Measurements from ENCODE around the gene FEM1A.

DNA sequence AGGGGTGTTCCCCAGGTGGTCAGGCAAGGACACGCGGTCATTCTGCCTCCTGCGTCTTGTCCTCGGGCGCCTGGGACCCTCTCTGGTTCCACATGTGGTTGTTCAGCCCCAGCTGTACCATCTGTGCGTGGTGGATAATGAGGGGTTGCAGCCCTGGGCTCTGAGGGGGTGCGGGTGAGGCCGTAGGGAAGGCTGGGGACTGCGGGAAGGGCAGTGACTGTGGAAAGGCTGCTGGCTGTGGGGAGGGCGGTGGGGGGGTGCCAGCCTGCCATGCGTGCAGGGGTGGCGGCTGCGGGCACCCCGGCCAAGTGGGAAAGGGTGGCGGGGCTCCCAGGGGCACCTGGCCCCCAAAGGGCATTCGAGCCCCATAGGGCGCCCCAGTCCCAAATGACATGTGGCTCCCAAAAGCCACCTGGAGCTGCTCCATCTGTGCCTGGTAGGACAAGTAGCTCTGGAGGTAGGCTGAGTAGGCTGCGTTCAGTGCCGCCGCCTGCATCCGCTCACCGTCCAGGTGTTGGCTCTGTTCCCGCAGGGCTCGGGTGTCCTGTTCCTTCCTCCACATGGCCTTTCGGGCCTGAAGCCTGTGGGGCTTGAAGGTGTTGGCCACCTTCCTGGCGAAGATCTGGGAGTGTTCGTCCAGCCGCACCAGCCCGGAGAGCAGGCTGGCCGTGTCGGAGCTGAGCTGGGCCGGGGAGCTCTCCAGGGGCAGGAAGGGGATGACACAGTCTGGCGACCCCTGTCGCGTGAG, 24.8 kb downstream of the FEM1A start:
- TF ChIP-seq SP1 (IDR thresholded peaks at IDR 0.05), result no peak
- TF ChIP-seq LEF1 (IDR thresholded peaks at IDR 0.05; ENCODE audit: borderline replicate concordance), result no peak
- TF ChIP-seq L3MBTL2 (conservative IDR thresholded peaks at IDR 0.05), result no peak
- TF ChIP-seq NFRKB (IDR thresholded peaks at IDR 0.05), result no peak
- TF ChIP-seq FOXA1 (IDR thresholded peaks at IDR 0.05), result no peak
- TF ChIP-seq ZNF384 (IDR thresholded peaks at IDR 0.05), result no peak
- TF ChIP-seq, protein P1, sequence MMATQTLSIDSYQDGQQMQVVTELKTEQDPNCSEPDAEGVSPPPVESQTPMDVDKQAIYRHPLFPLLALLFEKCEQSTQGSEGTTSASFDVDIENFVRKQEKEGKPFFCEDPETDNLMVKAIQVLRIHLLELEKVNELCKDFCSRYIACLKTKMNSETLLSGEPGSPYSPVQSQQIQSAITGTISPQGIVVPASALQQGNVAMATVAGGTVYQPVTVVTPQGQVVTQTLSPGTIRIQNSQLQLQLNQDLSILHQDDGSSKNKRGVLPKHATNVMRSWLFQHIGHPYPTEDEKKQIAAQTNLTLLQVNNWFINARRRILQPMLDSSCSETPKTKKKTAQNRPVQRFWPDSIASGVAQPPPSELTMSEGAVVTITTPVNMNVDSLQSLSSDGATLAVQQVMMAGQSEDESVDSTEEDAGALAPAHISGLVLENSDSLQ (IDR thresholded peaks at IDR 0.05), result no peak
- no peak for TF ChIP-seq TARDBP (IDR thresholded peaks at IDR 0.05)
- TF ChIP-seq SUZ12 (IDR thresholded peaks at IDR 0.05), result no peak
- no peak for TF ChIP-seq ARNT (IDR thresholded peaks at IDR 0.05)
